Measurements from ENCODE around the gene TRDMT1. TPM values are rescaled to one million over a fixed set of nuclear protein-coding genes. Genes with fewer than 3 reads are reported as not detected.

TRDMT1 gene
- polyA plus RNA-seq, 1 donor, result 6.2 TPM

DNA sequence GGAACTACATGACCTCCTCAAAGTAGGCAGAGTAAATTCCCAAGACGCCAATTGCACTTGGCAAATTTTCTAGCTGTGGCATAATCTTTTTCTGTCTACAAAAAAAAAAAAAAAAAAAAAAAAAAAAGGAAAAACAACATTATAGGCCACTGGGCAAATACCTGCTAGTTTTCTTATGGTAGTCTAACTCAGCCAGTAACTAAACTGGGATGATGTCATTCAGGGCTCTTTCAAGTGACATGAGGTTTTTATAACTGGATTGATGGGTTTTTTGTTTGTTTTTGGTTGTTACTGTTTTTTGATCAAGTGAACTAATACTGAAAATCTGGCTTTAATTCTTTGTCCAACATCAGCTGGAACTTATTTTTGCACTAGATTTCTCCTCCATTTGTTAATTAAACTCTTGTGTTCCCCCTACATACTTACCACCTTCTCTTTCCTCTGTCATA is 19.2 kb upstream of the TRDMT1 start:
- DNase-seq, result no peak
- Histone ChIP-seq H3K27ac (ENCODE audit: low read length) (no peak overlapping the region), H3K27me3 (ENCODE audit: control insufficient read depth, insufficient read depth, low read length) (peaks cover 8% of the 10 kb centered on the region), H3K4me3 (ENCODE audit: low read length) (no peak overlapping the region), H3K4me1 (ENCODE audit: control insufficient read depth, insufficient read depth, low read length) (no peaks in the 10 kb centered on the region), H3K9me3 (ENCODE audit: control insufficient read depth, low read depth, low read length) (no peaks in the 10 kb centered on the region), H3K36me3 (ENCODE audit: control insufficient read depth, insufficient read depth, low read length) (no peaks in the 10 kb centered on the region)
- no CpG with 5 or more reads among the region's 1 CpG for WGBS (ENCODE audit: insufficient coverage, low lambda C conversion rate)

- 100% methylated on average over 1 of the region's 2 CpGs for WGBS (ENCODE audit: insufficient coverage, low lambda C conversion rate)
- Histone ChIP-seq H3K27me3 (ENCODE audit: control insufficient read depth, insufficient read depth, low read length) (peaks cover 2% of the 10 kb centered on the region), H3K36me3 (ENCODE audit: control insufficient read depth, insufficient read depth, low read length) (no peaks in the 10 kb centered on the region), H3K27ac (ENCODE audit: low read length) (no peak overlapping the region), H3K4me3 (ENCODE audit: low read length) (no peak overlapping the region), H3K4me1 (ENCODE audit: control insufficient read depth, insufficient read depth, low read length) (no peaks in the 10 kb centered on the region), H3K9me3 (ENCODE audit: control insufficient read depth, low read depth, low read length) (no peaks in the 10 kb centered on the region)
- DNase-seq, result no peak
Observed at GRCh38 chr10:17219024-17219423, 17.6 kb upstream of the TRDMT1 start.

GRCh38 chr10:17217631-17218232 is 16.3 kb upstream of the TRDMT1 start:
- Histone ChIP-seq H3K27ac (ENCODE audit: low read length) (no peak overlapping the region), H3K27me3 (ENCODE audit: control insufficient read depth, insufficient read depth, low read length) (peaks cover 2% of the 10 kb centered on the region), H3K4me3 (ENCODE audit: low read length) (no peak overlapping the region), H3K9me3 (ENCODE audit: control insufficient read depth, low read depth, low read length) (no peaks in the 10 kb centered on the region), H3K4me1 (ENCODE audit: control insufficient read depth, insufficient read depth, low read length) (no peaks in the 10 kb centered on the region), H3K36me3 (ENCODE audit: control insufficient read depth, insufficient read depth, low read length) (no peaks in the 10 kb centered on the region)
- no peak for DNase-seq
- no CpG with 5 or more reads among the region's 1 CpG for WGBS (ENCODE audit: insufficient coverage, low lambda C conversion rate)

- WGBS (ENCODE audit: insufficient coverage, low lambda C conversion rate), result no CpG with 5 or more reads among the region's 6 CpGs
- Histone ChIP-seq H3K4me1 (ENCODE audit: control insufficient read depth, insufficient read depth, low read length) (no peaks in the 10 kb centered on the region), H3K27ac (ENCODE audit: low read length) (peak overlapping the region; percentile 35), H3K9me3 (ENCODE audit: control insufficient read depth, low read depth, low read length) (no peaks in the 10 kb centered on the region), H3K27me3 (ENCODE audit: control insufficient read depth, insufficient read depth, low read length) (no peaks in the 10 kb centered on the region), H3K36me3 (ENCODE audit: control insufficient read depth, insufficient read depth, low read length) (no peaks in the 10 kb centered on the region), H3K4me3 (ENCODE audit: low read length) (no peak overlapping the region)
- no peak for DNase-seq
Observed at GRCh38 chr10:17216901-17217395, 15.5 kb upstream of the TRDMT1 start.

DNA sequence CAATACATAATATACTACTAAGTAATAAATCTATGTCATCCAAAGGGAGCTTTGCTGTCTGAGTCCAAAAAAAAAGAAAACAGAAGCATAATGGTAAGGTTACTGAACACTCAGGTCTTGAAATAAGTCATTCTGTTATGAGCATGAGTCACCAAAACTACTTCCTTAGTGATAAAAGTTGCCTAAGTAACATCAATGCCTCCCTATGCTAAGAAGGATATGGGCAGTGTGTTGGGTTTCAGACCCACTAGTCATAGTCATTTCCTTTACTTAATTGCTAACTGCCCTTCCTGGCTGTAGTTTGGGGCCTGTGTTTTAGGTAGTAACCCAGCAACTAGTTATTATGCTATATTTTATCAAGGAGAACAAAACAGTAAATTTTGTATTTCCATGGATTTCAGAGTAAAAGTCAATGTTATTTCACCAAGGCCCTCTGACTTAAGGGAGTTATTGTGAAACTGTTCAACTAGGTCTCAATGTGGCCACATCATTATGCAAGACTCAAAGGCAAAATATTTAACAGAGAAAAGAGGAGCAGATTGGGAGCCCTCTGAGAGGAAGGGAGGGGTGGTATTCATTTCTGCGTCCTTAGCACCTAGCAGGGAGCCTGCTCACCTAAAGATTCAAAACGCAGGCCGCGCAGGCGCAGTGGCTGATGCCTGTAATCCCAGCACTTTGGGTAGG is 14.9 kb upstream of the TRDMT1 start:
- WGBS (ENCODE audit: insufficient coverage, low lambda C conversion rate), result no CpG with 5 or more reads among the region's 5 CpGs
- peak; percentile 35 to 57 for DNase-seq
- no peaks in the 10 kb centered on the region for H3K4me1 ChIP-seq (ENCODE audit: control insufficient read depth, insufficient read depth, low read length)
- peak overlapping the region; percentile 35 for H3K27ac ChIP-seq (ENCODE audit: low read length)
- H3K9me3 ChIP-seq (ENCODE audit: control insufficient read depth, low read depth, low read length), result no peaks in the 10 kb centered on the region
- H3K36me3 ChIP-seq (ENCODE audit: control insufficient read depth, insufficient read depth, low read length), result no peaks in the 10 kb centered on the region
- H3K4me3 ChIP-seq (ENCODE audit: low read length), result no peak overlapping the region
- H3K27me3 ChIP-seq (ENCODE audit: control insufficient read depth, insufficient read depth, low read length), result no peaks in the 10 kb centered on the region

GRCh38 chr10:17215782-17216122 is 14.3 kb upstream of the TRDMT1 start:
- Histone ChIP-seq H3K27ac (ENCODE audit: low read length) (no peak overlapping the region), H3K4me1 (ENCODE audit: control insufficient read depth, insufficient read depth, low read length) (no peaks in the 10 kb centered on the region), H3K9me3 (ENCODE audit: control insufficient read depth, low read depth, low read length) (no peaks in the 10 kb centered on the region), H3K27me3 (ENCODE audit: control insufficient read depth, insufficient read depth, low read length) (no peaks in the 10 kb centered on the region), H3K36me3 (ENCODE audit: control insufficient read depth, insufficient read depth, low read length) (no peaks in the 10 kb centered on the region), H3K4me3 (ENCODE audit: low read length) (no peak overlapping the region)
- 100% methylated on average over 1 of the region's 2 CpGs for WGBS (ENCODE audit: insufficient coverage, low lambda C conversion rate)
- no peak for DNase-seq

GRCh38 chr10:17214971-17215781 is 13.7 kb upstream of the TRDMT1 start:
- Histone ChIP-seq H3K9me3 (ENCODE audit: control insufficient read depth, low read depth, low read length) (no peaks in the 10 kb centered on the region), H3K27me3 (ENCODE audit: control insufficient read depth, insufficient read depth, low read length) (no peaks in the 10 kb centered on the region), H3K36me3 (ENCODE audit: control insufficient read depth, insufficient read depth, low read length) (no peaks in the 10 kb centered on the region), H3K27ac (ENCODE audit: low read length) (no peak overlapping the region), H3K4me1 (ENCODE audit: control insufficient read depth, insufficient read depth, low read length) (no peaks in the 10 kb centered on the region), H3K4me3 (ENCODE audit: low read length) (no peak overlapping the region)
- no peak for DNase-seq
- 87% methylated on average over 4 of the region's 9 CpGs for WGBS (ENCODE audit: insufficient coverage, low lambda C conversion rate)

DNA sequence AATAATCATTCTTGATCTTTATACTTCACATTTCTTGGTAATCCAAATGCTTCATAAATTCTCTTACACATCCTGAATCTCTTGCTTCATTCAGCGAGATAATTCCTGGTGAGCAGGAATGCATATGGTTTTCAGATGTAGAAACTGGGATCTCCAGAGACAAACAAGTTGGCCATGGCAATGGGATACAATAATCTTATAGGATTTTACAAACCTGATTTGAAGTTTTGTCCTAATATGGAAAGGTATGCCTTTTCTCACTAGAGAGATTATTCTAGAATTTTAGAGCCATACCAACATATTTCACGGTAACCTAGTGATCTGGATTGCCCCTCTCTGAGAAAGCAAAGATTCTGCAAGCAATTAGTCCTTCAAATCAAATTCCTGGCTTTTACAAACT is 13.1 kb upstream of the TRDMT1 start:
- Histone ChIP-seq H3K9me3 (ENCODE audit: control insufficient read depth, low read depth, low read length) (no peaks in the 10 kb centered on the region), H3K4me3 (ENCODE audit: low read length) (no peak overlapping the region), H3K36me3 (ENCODE audit: control insufficient read depth, insufficient read depth, low read length) (no peaks in the 10 kb centered on the region), H3K27me3 (ENCODE audit: control insufficient read depth, insufficient read depth, low read length) (no peaks in the 10 kb centered on the region), H3K4me1 (ENCODE audit: control insufficient read depth, insufficient read depth, low read length) (no peaks in the 10 kb centered on the region), H3K27ac (ENCODE audit: low read length) (no peak overlapping the region)
- DNase-seq, result no peak
- WGBS (ENCODE audit: insufficient coverage, low lambda C conversion rate), result no CpG with 5 or more reads among the region's 2 CpGs

DNA sequence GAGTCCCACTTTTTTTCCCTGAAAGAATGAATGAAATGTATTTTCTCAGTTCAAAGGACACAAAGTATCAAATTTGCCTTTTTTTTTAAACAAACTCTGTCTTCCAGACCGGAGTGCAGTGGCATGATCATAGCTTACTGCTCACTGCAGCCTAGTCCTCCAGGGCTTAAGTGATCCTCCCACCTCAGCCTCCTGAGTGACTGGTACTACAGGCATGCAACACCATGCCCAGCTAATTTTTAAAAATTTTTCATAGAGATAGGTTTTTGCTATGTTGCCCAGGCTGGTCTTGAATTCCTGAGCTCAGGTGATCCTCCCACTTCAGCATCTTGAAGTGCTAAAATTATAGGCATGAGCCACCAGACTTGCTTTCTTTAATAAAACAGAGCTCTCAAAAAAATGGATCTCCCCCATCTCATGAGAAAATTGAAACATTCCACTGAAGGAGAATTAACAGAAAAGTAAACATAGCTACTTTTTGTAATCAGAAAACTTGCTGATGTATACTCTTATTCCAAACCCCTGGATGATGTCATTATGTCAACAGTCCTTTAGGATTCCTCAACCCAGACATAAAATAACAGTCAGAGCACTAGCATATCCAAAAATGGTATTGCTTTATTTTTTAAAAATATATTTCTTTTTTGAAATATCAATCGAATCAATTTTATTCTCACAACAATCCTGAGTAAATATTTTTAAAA is 12.3 kb upstream of the TRDMT1 start:
- no peaks in the 10 kb centered on the region for H3K27me3 ChIP-seq (ENCODE audit: control insufficient read depth, insufficient read depth, low read length)
- whole genome bisulfite sequencing (ENCODE audit: insufficient coverage, low lambda C conversion rate), result 88% methylated on average over 1 of the region's 2 CpGs
- no peaks in the 10 kb centered on the region for H3K4me1 ChIP-seq (ENCODE audit: control insufficient read depth, insufficient read depth, low read length)
- no peaks in the 10 kb centered on the region for H3K9me3 ChIP-seq (ENCODE audit: control insufficient read depth, low read depth, low read length)
- no peak for DNase-seq
- no peak overlapping the region for H3K4me3 ChIP-seq (ENCODE audit: low read length)
- H3K27ac ChIP-seq (ENCODE audit: low read length), result no peak overlapping the region
- H3K36me3 ChIP-seq (ENCODE audit: control insufficient read depth, insufficient read depth, low read length), result no peaks in the 10 kb centered on the region

DNA sequence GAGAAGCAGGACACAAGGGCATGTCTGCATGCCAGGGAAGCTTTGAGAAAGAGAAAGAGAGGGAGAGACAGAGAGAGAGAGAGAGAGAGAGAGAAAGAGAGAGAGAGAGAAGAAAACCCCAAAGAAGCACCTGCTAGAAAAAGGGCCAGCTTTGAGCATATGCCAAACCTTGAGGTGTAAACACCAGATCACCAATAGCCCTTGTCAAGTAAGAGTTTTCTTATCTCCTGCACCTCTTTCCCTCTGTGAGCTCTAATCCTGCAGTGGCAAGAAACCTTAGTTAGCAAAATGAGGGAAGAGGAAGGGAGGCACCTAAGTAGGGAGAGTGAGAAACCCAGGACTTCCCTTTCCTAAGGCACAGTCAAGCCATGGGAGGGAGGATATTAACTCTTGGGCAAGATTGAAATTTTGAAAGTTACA is 11.3 kb upstream of the TRDMT1 start:
- H3K27ac ChIP-seq (ENCODE audit: low read length), result no peak overlapping the region
- no peaks in the 10 kb centered on the region for H3K9me3 ChIP-seq (ENCODE audit: control insufficient read depth, low read depth, low read length)
- H3K4me1 ChIP-seq (ENCODE audit: control insufficient read depth, insufficient read depth, low read length), result no peaks in the 10 kb centered on the region
- peak in 1 of 2 donors; percentile 18 for DNase-seq
- no peaks in the 10 kb centered on the region for H3K36me3 ChIP-seq (ENCODE audit: control insufficient read depth, insufficient read depth, low read length)
- no peaks in the 10 kb centered on the region for H3K27me3 ChIP-seq (ENCODE audit: control insufficient read depth, insufficient read depth, low read length)
- H3K4me3 ChIP-seq (ENCODE audit: low read length), result no peak overlapping the region
